PC-3 (cell line): ENCODE results near the gene AMH. TPM values are rescaled to one million over a fixed set of nuclear protein-coding genes. Genes with fewer than 3 reads are reported as not detected.

ENCODE experiments used
- ATAC-seq: fragments of 200-7000 bp; cut with Tn5 transposase; 2 replicates; pipeline ENCODE4 v1.9.1; 2020; ENCODE audit warnings: mild to moderate bottlenecking, moderate library complexity
- BruUV-seq: library from RNA; stranded (reverse); fragments of 400-500 nt; replicated peaks from 2 replicates; lab custom pipeline; 2021; lab: Mats Ljungman, UMichigan
- CTCF ChIA-PET: fragments of 300-600 bp; sonication (Branson Sonifier 250); formaldehyde crosslinking; loops from one replicate; lab custom pipeline; 2022; ENCODE audit warnings: antibody characterized with exemption; lab: Charles Lee
- POLR2A ChIA-PET: fragments of 300-600 bp; sonication (Branson Sonifier 250); formaldehyde crosslinking; loops from one replicate; lab custom pipeline; 2022; ENCODE audit warnings: antibody characterized with exemption; ENCODE audit not compliant: unreplicated experiment; lab: Charles Lee
- DNase-seq: peaks from one replicate; pipeline ENCODE4 v3.0.0-alpha.2; 2015
- H2AFZ ChIP-seq: fragments of 300-600 bp; sonication (generic); 2 replicates; pipeline ENCODE4 v1.6.0; 2016; ENCODE audit warnings: antibody characterized with exemption, low read length
- H3F3A ChIP-seq: fragments of 300-600 bp; sonication (generic); one replicate; pipeline ENCODE4 v1.6.0; 2017; ENCODE audit warnings: antibody characterized with exemption, low read length, control low read depth, mild to moderate bottlenecking; ENCODE audit not compliant: unreplicated experiment
- H3K27ac ChIP-seq: fragments of 300-600 bp; sonication (generic); 2 replicates; pipeline ENCODE4 v1.5.1; 2016; ENCODE audit warnings: mild to moderate bottlenecking, low read length
- H3K27me3 ChIP-seq: fragments of 300-600 bp; sonication (generic); 2 replicates; pipeline ENCODE4 v1.6.1; 2016; ENCODE audit warnings: low read length, mixed read lengths
- H3K36me3 ChIP-seq: fragments of 300-600 bp; sonication (generic); 2 replicates; pipeline ENCODE4 v1.6.1; 2016; ENCODE audit warnings: low read depth, mixed run types, low read length, mixed read lengths
- H3K4me1 ChIP-seq: fragments of 300-600 bp; sonication (generic); 2 replicates; pipeline ENCODE4 v1.5.1; 2016; ENCODE audit warnings: low read length; ENCODE audit not compliant: insufficient read depth
- H3K4me2 ChIP-seq: fragments of 300-600 bp; sonication (generic); 2 replicates; pipeline ENCODE4 v1.6.0; 2016; ENCODE audit warnings: low read length
- H3K4me3 ChIP-seq: fragments of 300-600 bp; sonication (generic); 2 replicates; pipeline ENCODE4 v1.5.1; 2016; ENCODE audit warnings: mild to moderate bottlenecking, low read length, mixed read lengths
- H3K79me2 ChIP-seq: fragments of 300-600 bp; sonication (generic); 2 replicates; pipeline ENCODE4 v1.6.1; 2017; ENCODE audit warnings: low read length, mixed read lengths
- H3K9ac ChIP-seq: fragments of 300-600 bp; sonication (generic); 2 replicates; pipeline ENCODE4 v1.6.0; 2016; ENCODE audit warnings: mild to moderate bottlenecking, low read length
- H3K9me2 ChIP-seq: fragments of 300-600 bp; sonication (generic); replicated peaks from 2 replicates; pipeline ENCODE4 v1.6.1; 2016; ENCODE audit warnings: mixed run types, low read length, mixed read lengths
- H3K9me3 ChIP-seq: fragments of 300-600 bp; sonication (generic); 2 replicates; pipeline ENCODE4 v1.6.1; 2016; ENCODE audit warnings: low read length, mixed read lengths
- H4K20me1 ChIP-seq: fragments of 300-600 bp; sonication (generic); 2 replicates; pipeline ENCODE4 v1.6.1; 2016; ENCODE audit warnings: low read length, mixed read lengths
- EZH2 ChIP-seq: fragments of 300-600 bp; sonication (generic); IDR thresholded peaks from one replicate; pipeline ENCODE4 v1.6.1; 2017; ENCODE audit warnings: antibody characterized with exemption, mild to moderate bottlenecking, low read length; ENCODE audit not compliant: unreplicated experiment
- EZH2phosphoT487 ChIP-seq: fragments of 300-600 bp; sonication (generic); IDR thresholded peaks from 2 replicates; pipeline ENCODE4 v1.6.1; 2018; ENCODE audit warnings: mild to moderate bottlenecking, antibody characterized with exemption, low read length, borderline replicate concordance
- intact Hi-C: fragments of 100-400 bp; cut with micrococcal nuclease; formaldehyde crosslinking; loops from 2 replicates; pipeline ENCODE4 v1.9.0; 2023
- total RNA-seq: library from RNA; depleted of rRNA; stranded (reverse); fragments of >200 nt; gene quantifications from 2 replicates; pipeline ENCODE4 v1.2.3, GENCODE V29; 2014
- TF ChIP-seq, protein P1 (sequence below): fragments of 300-600 bp; sonication (generic); conservative IDR thresholded peaks from 2 replicates; pipeline ENCODE4 v1.5.1; 2017; ENCODE audit warnings: antibody characterized with exemption, low read depth, mild to moderate bottlenecking, low read length

Gene AMH
- total RNA-seq, 1 experiment from 2014 or later, result 6.0 TPM

DNA sequence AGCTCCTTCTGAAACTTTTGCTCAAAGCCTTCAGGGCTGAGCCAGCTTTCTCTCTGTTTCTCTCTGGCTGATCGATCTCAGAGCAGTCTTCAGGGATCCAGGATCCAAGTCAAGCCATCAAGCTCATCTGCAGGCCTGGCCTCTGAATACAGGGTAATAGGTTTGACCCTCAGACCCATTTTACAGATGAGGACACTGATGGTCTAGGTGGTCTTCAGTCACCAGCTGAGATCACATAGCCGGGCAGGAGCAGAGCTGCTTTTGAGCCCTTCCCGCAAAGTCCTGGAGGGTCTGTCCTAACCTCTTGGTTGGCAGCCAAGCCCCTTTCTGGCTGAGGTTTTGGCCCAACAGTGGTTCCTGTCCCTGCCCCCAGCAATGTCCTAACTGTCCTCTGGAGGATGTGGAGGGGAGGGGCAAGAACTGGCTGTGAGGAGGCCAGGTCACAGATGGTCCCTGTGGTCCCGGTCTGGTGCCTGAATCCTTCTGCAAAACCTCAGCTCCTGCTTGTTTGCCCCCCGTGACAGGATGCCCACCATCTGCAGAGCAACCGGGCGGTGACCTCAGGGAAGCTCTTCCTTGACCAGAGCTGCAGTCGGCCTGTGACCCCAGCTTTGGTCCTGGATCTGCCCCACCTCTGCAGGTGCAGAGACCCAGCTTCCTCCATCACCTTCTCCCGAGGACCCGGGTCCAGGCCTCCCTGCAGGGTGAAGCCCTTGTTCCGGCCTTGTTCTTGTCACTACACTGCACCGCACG is 38.6 kb downstream of the AMH start:
- H3K79me2 ChIP-seq, result no peaks in the 10 kb centered on the region
- H3K27me3 ChIP-seq, result peaks cover 21% of the 10 kb centered on the region
- no peak overlapping the region for H3K4me3 ChIP-seq
- DNase-seq (no peak), ATAC-seq (no peak)
- no peak overlapping the region for H2AFZ ChIP-seq
- ChIA-PET POLR2A (no interaction called here), CTCF (no interaction called here)
- H3K4me2 ChIP-seq, result no peak overlapping the region
- H4K20me1 ChIP-seq, result no peaks in the 10 kb centered on the region
- no peaks in the 10 kb centered on the region for H3K4me1 ChIP-seq
- BruUV-seq, result no TSS peak
- H3F3A ChIP-seq, result no peaks in the 10 kb centered on the region
- TF ChIP-seq EZH2 (no peak), EZH2phosphoT487 (no peak)
- TF ChIP-seq, protein P1, sequence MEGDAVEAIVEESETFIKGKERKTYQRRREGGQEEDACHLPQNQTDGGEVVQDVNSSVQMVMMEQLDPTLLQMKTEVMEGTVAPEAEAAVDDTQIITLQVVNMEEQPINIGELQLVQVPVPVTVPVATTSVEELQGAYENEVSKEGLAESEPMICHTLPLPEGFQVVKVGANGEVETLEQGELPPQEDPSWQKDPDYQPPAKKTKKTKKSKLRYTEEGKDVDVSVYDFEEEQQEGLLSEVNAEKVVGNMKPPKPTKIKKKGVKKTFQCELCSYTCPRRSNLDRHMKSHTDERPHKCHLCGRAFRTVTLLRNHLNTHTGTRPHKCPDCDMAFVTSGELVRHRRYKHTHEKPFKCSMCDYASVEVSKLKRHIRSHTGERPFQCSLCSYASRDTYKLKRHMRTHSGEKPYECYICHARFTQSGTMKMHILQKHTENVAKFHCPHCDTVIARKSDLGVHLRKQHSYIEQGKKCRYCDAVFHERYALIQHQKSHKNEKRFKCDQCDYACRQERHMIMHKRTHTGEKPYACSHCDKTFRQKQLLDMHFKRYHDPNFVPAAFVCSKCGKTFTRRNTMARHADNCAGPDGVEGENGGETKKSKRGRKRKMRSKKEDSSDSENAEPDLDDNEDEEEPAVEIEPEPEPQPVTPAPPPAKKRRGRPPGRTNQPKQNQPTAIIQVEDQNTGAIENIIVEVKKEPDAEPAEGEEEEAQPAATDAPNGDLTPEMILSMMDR, result no peak
- H3K9me3 ChIP-seq, result no peaks in the 10 kb centered on the region
- intact Hi-C loops, result no loop called here
- no peaks in the 10 kb centered on the region for H3K36me3 ChIP-seq
- H3K9me2 ChIP-seq, result no peaks in the 10 kb centered on the region
- no peak overlapping the region for H3K9ac ChIP-seq
- no peak overlapping the region for H3K27ac ChIP-seq

DNA sequence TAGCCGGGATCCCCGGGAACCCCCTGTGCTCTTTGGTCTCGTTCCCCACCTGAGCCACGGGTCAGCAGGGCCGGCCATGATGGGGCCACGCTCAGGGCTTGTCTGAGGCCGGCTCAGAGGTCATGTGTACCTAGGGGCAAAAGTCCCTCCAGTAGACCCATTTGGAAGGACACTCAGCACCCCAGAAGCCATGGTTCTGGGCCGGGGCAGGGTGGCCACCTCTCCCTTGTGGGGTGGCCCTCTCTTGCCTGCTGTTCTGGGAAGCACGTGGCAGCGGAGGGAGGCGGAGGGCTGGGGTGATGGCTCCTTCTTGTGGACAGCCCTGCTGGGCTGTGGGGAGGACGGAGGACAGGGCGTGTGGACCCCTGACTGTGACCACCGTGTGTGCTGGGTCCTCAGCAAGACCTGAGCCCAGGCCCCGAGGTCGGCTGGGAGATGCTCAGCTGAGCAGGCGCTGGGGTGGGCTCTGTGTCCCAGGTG is 39.3 kb downstream of the AMH start:
- Histone ChIP-seq H2AFZ (no peak overlapping the region), H3F3A (no peaks in the 10 kb centered on the region), H3K27me3 (peaks cover 21% of the 10 kb centered on the region), H3K4me3 (no peak overlapping the region), H3K4me2 (no peak overlapping the region), H3K9me3 (no peaks in the 10 kb centered on the region), H3K27ac (no peak overlapping the region), H3K9me2 (no peaks in the 10 kb centered on the region), H4K20me1 (no peaks in the 10 kb centered on the region), H3K4me1 (no peaks in the 10 kb centered on the region), H3K79me2 (no peaks in the 10 kb centered on the region), H3K9ac (no peak overlapping the region), H3K36me3 (no peaks in the 10 kb centered on the region)
- BruUV-seq, result no TSS peak
- TF ChIP-seq, protein P1, result no peak
- TF ChIP-seq EZH2 (no peak), EZH2phosphoT487 (no peak)
- intact Hi-C loops, result no loop called here
- CTCF ChIA-PET, result no interaction called here
- ATAC-seq, result no peak
- DNase-seq, result no peak
- POLR2A ChIA-PET, result no interaction called here
